Small intestine (tissue), 7 donors: ENCODE results near the gene PSMB9. TPM values are rescaled to one million over a fixed set of nuclear protein-coding genes. Genes with fewer than 3 reads are reported as not detected.

Experiments used
- DNase-seq, 2 donors: peaks; one replicate each; pipeline versions ENCODE4 v3.0.0 to v3.0.0-alpha.2; 2013
- FAIRE-seq: peaks from 2 replicates; lab custom pipeline; 2012; peaks lifted over from hg19 to GRCh38; lab: Jason Lieb, UNC
- H3K27ac ChIP-seq, 3 donors: one replicate each; pipeline ENCODE4 v1.5.1; 2013; ENCODE audit warnings: low read length in 2 of 3, mild to moderate bottlenecking in 2 of 3, control low read depth in 1 of 3, inconsistent platforms in 1 of 3, low read depth in 1 of 3, moderate library complexity in 1 of 3
- H3K27me3 ChIP-seq, 3 donors: one replicate each; pipeline ENCODE4 v1.6.1; 2013; ENCODE audit warnings: low read length in 3 of 3, inconsistent platforms in 1 of 3; ENCODE audit not compliant: control insufficient read depth in 3 of 3, insufficient read depth in 3 of 3
- H3K36me3 ChIP-seq, 3 donors: one replicate each; pipeline ENCODE4 v1.6.1; 2013; ENCODE audit warnings: low read length in 3 of 3, inconsistent platforms in 1 of 3, low read depth in 1 of 3, mild to moderate bottlenecking in 1 of 3, moderate library complexity in 1 of 3; ENCODE audit not compliant: control insufficient read depth in 3 of 3, insufficient read depth in 2 of 3
- H3K4me1 ChIP-seq, 3 donors: one replicate each; pipeline ENCODE4 v1.6.1; 2013; ENCODE audit warnings: low read length in 2 of 3, inconsistent platforms in 1 of 3, low read depth in 1 of 3, mild to moderate bottlenecking in 1 of 3, moderate library complexity in 1 of 3; ENCODE audit not compliant: control insufficient read depth in 3 of 3, insufficient read depth in 2 of 3
- H3K4me3 ChIP-seq, 3 donors: one replicate each; pipeline ENCODE4 v1.5.1; 2013; ENCODE audit warnings: low read length in 3 of 3, control low read depth in 1 of 3, inconsistent platforms in 1 of 3, low read depth in 1 of 3, mild to moderate bottlenecking in 1 of 3, moderate library complexity in 1 of 3
- H3K9me3 ChIP-seq, 2 donors: one replicate each; pipeline ENCODE4 v1.6.1; 2013; ENCODE audit warnings: low read depth in 1 of 2, low read length in 1 of 2; ENCODE audit not compliant: control insufficient read depth in 2 of 2, insufficient read depth in 1 of 2
- WGBS, 3 donors: extraction: QIAGEN DNeasy Blood & Tissue Kit; methylation state at CpG; one replicate each; pipeline ENCODE4 v1.1.7; 2013; 5-methylcytosine and 5-hydroxymethylcytosine counted together
- polyA plus RNA-seq, 4 donors: library from polyadenylated mRNA; stranded (reverse) in 3 of 4; unstranded in 1 of 4; fragments of 200-250 nt in 3 of 4; fragments of 120-200 nt in 1 of 4; gene quantifications; one replicate each; pipeline versions ENCODE4 v1.2.1 to v1.2.3, GENCODE V29; 2013
- donor health status: healthy with polysubstance abuse.
- donor health status: control.
- donor health status: control.
- donor health status: Bipolar disorder and iron deficiency.
- donor health status: healthy.

PSMB9 gene
- polyA plus RNA-seq, 4 donors, result 21.4 to 224 (median 211) TPM

GRCh38 chr6:32886681-32887383 lies 32.8 kb downstream of the PSMB9 start:
- WGBS, 3 donors, result 32 to 44% (median 38%) methylated on average over 3 of the region's 3 CpGs
- peaks cover 0 to 11% (median 0%) of the 10 kb centered on the region in 3 donors for H3K27me3 ChIP-seq

DNA sequence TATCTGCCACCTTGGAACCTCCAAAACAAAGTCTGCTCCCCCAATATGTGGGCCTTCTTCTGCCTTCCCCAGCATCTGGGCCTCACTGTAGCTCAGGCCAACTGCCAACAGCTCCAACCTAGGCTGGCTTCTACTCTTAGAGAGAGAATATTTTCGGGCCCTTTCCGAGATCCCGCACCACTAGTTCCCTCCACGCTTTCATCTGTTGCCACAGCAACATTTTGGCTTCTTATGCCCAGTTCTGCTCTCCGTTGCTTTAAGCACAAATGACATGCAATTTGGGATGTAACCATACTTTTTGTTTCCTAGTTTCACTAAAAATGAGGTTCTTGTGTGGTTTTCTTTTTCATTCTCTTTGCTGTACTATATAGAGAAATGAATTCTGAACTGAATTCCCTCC lies 33.6 kb downstream of the PSMB9 start:
- FAIRE-seq (no peak), DNase-seq (no peak)
- H3K27me3 ChIP-seq, result peaks cover 0 to 10% (median 0%) of the 10 kb centered on the region in 3 donors
- no peaks in the 10 kb centered on the region for H3K4me1 ChIP-seq
- H3K9me3 ChIP-seq, result no peaks in the 10 kb centered on the region
- 84 to 90% (median 86%) methylated on average over 5 of the region's 5 CpGs for WGBS, 3 donors
- H3K4me3 ChIP-seq, result no peak overlapping the region
- H3K27ac ChIP-seq, result no peak overlapping the region
- H3K36me3 ChIP-seq, result no peaks in the 10 kb centered on the region

More at GRCh38 chr6:32886681-32887383, 32.8 kb downstream of the PSMB9 start:
- DNase-seq (peak in 1 of 2 donors; percentile 55), FAIRE-seq (no peak)
- H3K9me3 ChIP-seq, result no peaks in the 10 kb centered on the region
- H3K4me1 ChIP-seq, result no peaks in the 10 kb centered on the region
- no peaks in the 10 kb centered on the region for H3K36me3 ChIP-seq
- no peak overlapping the region for H3K4me3 ChIP-seq
- H3K27ac ChIP-seq, result no peak overlapping the region

- Histone ChIP-seq H3K27ac (no peak overlapping the region), H3K9me3 (no peaks in the 10 kb centered on the region), H3K4me3 (no peak overlapping the region), H3K36me3 (no peaks in the 10 kb centered on the region), H3K4me1 (peaks cover 0 to 3% (median 0%) of the 10 kb centered on the region in 3 donors), H3K27me3 (peaks cover 0 to 7% (median 0%) of the 10 kb centered on the region in 3 donors)
- 89 to 94% (median 91%) methylated on average over 2 of the region's 2 CpGs for WGBS, 3 donors
- FAIRE-seq (no peak), DNase-seq (no peak)
These were observed 34.6 kb downstream of the PSMB9 start for GRCh38 chr6:32888576-32888975.

- Histone ChIP-seq H3K27ac (no peak overlapping the region), H3K4me1 (peaks cover 0 to 3% (median 0%) of the 10 kb centered on the region in 3 donors), H3K27me3 (peaks cover 0 to 2% (median 0%) of the 10 kb centered on the region in 3 donors), H3K36me3 (no peaks in the 10 kb centered on the region), H3K9me3 (no peaks in the 10 kb centered on the region), H3K4me3 (no peak overlapping the region)
- DNase-seq, result no peak
- WGBS, 3 donors, result 73 to 89% (median 75%) methylated on average over 1 of the region's 1 CpG
- FAIRE-seq, result no peak
These were observed 35.5 kb downstream of the PSMB9 start for GRCh38 chr6:32889533-32889932.

- no peak for DNase-seq
- Histone ChIP-seq H3K4me1 (peaks cover 5 to 9% (median 5%) of the 10 kb centered on the region in 3 donors), H3K9me3 (no peaks in the 10 kb centered on the region), H3K36me3 (no peaks in the 10 kb centered on the region), H3K27ac (no peak overlapping the region), H3K27me3 (peaks cover 0 to 2% (median 0%) of the 10 kb centered on the region in 3 donors), H3K4me3 (no peak overlapping the region)
- WGBS, 3 donors, result 39 to 63% (median 61%) methylated on average over 1 of the region's 1 CpG
- FAIRE-seq, result no peak
These were observed 36.8 kb downstream of the PSMB9 start for GRCh38 chr6:32890831-32891230.

GRCh38 chr6:32894085-32895005 lies 40.4 kb downstream of the PSMB9 start:
- peaks cover 0 to 3% (median 0%) of the 10 kb centered on the region in 3 donors for H3K36me3 ChIP-seq
- H3K27ac ChIP-seq, result peak overlapping the region; percentile 70 to 95 (median 91)
- no peaks in the 10 kb centered on the region for H3K27me3 ChIP-seq
- H3K4me1 ChIP-seq, result peaks cover 5 to 11% (median 5%) of the 10 kb centered on the region in 3 donors
- peak overlapping the region; percentile 51 to 78 (median 66) for H3K4me3 ChIP-seq
- 0 to 1% (median 0%) methylated on average over 58 to 61 of the region's 61 CpGs for WGBS, 3 donors
- DNase-seq (peak; percentile 97 to 99), FAIRE-seq (no peak)
- no peaks in the 10 kb centered on the region for H3K9me3 ChIP-seq

- Histone ChIP-seq H3K27me3 (no peaks in the 10 kb centered on the region), H3K4me1 (peaks cover 5 to 11% (median 5%) of the 10 kb centered on the region in 3 donors), H3K36me3 (peaks cover 0 to 3% (median 0%) of the 10 kb centered on the region in 3 donors), H3K9me3 (no peaks in the 10 kb centered on the region), H3K4me3 (peak overlapping the region; percentile 51 to 78 (median 66)), H3K27ac (peak overlapping the region; percentile 70 to 95 (median 91))
- no peak for FAIRE-seq
- WGBS, 3 donors, result 0 to 1% (median 0%) methylated on average over 8 of the region's 8 CpGs
- DNase-seq, result no peak
These were observed 41.0 kb downstream of the PSMB9 start for GRCh38 chr6:32895006-32895345.

- H3K36me3 ChIP-seq, result peaks cover 0 to 2% (median 0%) of the 10 kb centered on the region in 3 donors
- no peaks in the 10 kb centered on the region for H3K4me1 ChIP-seq
- H3K27ac ChIP-seq, result no peak overlapping the region
- DNase-seq, result no peak
- H3K27me3 ChIP-seq, result no peaks in the 10 kb centered on the region
- FAIRE-seq, result no peak
- H3K9me3 ChIP-seq, result no peaks in the 10 kb centered on the region
- H3K4me3 ChIP-seq, result no peak overlapping the region
These were observed 50.0 kb downstream of the PSMB9 start for GRCh38 chr6:32903952-32904351.
